Activated CD8-positive, alpha-beta memory T cell treated with anti-CD3 and anti-CD28 coated beads for 24 hours (primary cell): Measurements from ENCODE around the gene DGKE.

Source experiments
- DNase-seq: peaks from one replicate; pipeline ENCODE4 v3.0.0-alpha.2; 2020

The DGKE gene

GRCh38 chr17:56893503-56893902 is 59.6 kb downstream of the DGKE start:
- DNase-seq: no peak

- DNase-seq: no peak
These were observed 61.0 kb downstream of the DGKE start for GRCh38 chr17:56894859-56895455.

DNA sequence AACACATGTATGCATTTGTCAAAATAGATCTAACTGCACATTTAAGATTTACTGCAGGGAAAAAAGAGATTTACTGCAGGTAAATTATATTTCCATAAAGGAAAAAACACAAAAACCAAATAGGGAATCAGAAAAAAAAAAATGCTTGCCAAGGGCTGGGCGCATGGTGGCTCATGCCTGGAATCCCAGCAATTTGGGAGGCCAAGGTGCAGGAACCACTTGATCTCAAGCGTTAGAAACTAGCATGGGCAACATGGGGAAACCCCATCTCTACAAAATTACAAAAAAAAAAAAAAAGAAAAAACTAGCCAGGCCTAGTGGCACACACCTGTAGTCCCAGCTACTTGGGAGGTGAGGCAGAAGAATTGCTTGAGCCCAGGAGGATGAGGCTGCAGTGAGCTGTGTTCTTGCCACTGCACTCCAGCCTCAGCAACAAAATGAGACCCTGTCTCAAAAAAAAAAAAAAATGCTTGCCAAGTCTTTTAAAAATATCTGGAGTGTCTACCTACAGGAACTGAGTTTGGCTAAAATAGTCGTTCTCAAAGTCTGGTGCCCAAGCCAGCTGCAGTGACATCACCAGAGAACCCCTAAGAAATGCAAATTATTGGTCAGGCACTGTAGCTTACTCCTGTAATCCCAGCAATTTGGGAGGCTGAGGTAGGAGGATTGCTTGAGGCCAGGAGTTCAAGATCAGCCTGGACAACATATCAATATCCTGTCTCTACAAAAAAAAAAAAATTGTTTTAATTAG is 62.4 kb downstream of the DGKE start:
- DNase-seq: no peak

DNA sequence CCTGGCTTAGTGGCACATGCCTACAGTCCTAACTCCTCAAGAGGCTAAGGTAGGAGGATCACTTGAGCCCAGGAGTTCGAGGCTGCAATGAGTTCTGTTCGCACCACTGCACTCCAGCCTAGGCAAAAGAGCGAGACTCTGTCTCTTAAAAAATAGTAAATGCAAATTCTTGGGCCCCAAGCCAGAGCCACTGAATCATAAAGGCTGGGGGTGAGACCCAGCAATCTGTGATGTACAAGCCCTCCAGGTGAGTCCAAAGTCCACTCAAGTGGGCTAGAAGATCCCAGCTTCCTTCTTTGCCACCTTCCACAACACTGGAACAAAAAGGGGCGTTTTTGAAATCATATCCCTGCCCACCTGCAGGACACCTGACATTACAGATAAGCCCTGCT is 63.0 kb downstream of the DGKE start:
- no peak for DNase-seq

- no peak for DNase-seq
These were observed 63.9 kb downstream of the DGKE start for GRCh38 chr17:56897646-56898424.

- no peak for DNase-seq
These were observed 64.9 kb downstream of the DGKE start for GRCh38 chr17:56898874-56899273.

- no peak for DNase-seq
These were observed 65.5 kb downstream of the DGKE start for GRCh38 chr17:56899403-56899802.

- no peak for DNase-seq
These were observed 68.4 kb downstream of the DGKE start for GRCh38 chr17:56902348-56902747.

- no peak for DNase-seq
These were observed 69.6 kb downstream of the DGKE start for GRCh38 chr17:56903560-56903959.

DNA sequence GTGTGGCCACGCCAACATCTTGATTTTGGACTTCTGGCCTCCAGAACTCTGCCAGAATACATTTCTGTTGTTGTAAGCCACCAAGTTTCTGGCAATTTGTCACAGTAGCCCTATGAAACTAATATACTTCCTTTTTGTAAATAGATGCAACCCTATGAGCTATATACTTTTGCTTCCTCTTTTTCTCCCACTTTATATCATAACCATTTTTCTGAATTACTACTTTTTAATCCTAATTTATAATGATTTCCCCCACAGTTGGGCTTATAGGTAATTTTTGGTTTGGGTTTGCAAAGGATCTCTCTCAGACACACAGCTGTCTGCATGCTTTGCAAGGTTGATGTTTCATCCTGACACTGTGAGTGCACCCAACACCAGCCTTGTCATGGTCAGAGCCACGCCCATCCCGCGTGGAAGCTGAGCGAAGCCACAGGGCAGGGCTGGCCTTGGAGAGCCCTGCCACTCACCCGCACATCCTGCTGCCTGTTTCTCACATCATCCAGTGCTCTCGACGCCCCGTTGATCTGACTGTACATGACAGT is 74.1 kb downstream of the DGKE start:
- DNase-seq: no peak

DNA sequence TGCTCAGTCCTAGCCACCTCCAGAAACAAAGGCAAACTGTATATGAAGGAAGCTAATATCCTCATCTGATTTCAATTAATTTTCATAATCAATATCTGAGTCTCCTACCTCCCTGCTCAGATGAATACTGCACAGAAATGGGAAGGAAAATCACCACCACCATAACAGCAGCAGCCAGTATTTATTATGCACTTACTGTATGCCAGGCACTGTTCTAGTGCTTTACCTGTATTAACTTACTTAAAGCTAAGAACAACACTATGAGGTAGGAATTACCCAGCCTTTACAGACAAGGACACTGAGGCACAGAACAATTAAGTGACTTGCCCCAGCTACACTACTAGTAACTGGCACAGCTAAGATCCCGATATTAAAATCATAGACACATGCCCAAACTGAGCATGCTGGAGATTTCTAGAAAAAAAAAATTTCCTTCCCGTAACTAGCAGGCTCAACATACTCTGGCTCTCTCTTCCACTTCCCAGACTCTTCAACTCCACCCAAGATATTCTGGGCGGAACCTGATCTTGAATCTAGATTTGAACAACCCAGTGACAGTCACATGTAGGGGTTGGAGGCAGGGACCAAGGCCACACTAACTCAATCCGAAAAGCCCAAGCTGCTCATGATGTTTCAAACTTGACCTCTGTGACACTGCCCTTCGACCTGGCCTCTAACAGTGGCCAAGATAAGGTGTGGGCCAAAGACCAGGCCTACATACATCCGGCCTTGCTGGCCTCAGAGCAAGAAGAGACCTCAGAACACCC is 76.0 kb downstream of the DGKE start:
- no peak for DNase-seq

- DNase-seq: no peak
These were observed 76.7 kb downstream of the DGKE start for GRCh38 chr17:56910509-56911235.

GRCh38 chr17:56912105-56912999 is 78.4 kb downstream of the DGKE start:
- DNase-seq: peak; percentile 64

- no peak for DNase-seq
These were observed 79.0 kb downstream of the DGKE start for GRCh38 chr17:56913000-56913311.

DNA sequence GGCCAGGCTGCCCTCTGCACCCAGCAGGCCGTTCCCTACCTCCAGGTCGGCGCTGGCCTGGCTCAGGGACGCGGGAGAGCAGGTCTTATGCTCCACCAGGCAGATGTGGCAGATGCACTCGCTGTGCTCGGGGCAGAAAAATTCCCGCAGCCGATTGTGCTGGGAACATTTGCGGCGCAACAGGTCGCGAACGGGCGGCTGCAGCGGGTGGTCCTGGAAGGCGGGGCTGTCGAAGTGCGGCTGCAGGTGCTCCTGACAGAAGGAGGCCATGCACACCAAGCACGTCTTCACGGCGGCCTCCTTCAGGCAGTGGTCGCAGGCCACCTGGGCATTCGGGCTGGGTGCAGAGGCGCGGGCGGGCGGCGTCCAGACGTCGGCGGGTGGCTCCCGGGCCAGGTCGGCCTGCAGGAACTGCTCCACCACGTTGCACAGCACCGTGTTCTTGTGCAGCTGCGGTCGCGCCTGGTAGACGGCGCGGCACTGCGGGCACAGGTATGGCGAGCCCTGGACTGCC is 79.5 kb downstream of the DGKE start:
- DNase-seq: no peak

DNA sequence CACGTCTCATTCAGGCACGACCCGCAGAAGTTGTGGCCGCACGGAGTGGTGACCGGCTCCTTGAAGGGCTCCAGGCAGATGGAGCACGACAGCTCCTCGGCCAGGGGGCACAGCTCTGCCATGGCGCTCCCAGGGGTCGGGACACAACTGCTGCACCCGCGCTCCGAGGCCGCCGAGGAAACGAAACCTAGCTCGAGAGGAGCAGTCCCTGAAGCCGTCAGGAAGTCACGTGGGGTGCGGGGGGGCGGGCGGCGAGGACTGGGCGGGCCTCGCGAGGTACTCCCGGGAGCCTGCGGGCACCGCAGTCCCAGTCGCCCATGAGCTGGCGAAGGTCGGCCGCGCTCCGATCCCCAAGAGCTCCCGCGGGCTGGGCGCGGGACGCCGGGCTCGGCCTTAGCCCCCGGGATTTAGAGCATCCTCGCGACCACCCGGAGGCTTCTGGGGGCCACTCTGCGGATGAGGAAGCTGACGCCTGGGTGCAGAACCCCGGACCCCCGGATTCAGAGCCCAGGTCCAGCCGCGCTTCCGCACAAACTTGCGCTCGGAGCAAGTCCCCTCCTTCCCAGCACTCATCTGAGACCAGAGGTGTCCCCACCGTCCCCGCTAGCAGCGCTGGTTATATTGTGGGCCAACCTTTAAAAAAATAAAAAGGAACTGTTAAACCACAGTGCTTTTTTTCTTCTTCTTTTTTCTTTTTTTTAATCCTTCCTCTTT is 80.1 kb downstream of the DGKE start, which contains the start of gene TRIM25:
Gene TRIM25 (minus strand): TSS at position 183 of the 714 bp plus-strand sequence. CDS start 61 bp downstream, at position 122.
- DNase-seq: peak; percentile 93

- no peak for DNase-seq
These were observed 80.8 kb downstream of the DGKE start for GRCh38 chr17:56914581-56915273.

DNA sequence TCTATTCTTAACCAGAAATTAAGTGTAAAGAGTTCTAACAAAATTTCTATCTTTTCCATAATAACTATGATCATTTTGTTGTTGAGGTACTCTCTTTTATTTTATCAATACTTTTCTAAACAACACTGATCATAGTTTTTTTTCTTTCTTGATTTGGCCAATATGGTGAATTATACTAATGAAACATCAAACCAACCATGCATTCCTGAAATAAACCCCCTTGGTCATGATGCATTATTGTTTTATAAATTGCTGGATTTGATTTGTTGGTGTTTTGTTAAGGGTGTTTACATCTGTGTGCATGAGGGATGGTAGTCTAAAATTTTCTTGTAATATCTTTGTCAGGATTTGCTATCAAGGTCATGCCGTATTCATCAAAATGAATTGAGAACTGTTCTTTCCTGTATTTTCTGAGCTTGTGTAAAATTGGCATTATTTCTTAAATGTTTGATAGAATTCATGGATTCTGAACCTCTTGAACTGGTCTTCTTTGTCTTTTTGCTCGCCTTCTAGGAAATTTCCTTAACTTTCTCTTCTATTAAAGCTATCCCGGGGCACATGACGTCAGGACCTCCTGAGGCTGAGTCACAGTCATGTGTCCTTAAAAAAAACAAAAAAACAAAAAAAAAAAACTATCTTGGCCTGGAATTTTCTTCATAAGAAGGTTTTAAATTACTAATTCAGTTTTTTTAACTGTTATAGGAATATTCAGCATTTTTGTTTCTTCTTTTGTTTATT is 83.8 kb downstream of the DGKE start:
- DNase-seq: no peak

- no peak for DNase-seq
These were observed 85.0 kb downstream of the DGKE start for GRCh38 chr17:56918916-56919315.
